HepG2 (cell line): ENCODE data around the gene TRANK1. TPM values are rescaled to one million over a fixed set of nuclear protein-coding genes. Genes with fewer than 3 reads are reported as not detected.

ENCODE experiments used
- ATAC-seq: fragments of 200-7000 bp; cut with Tn5 transposase; 3 replicates; pipeline ENCODE4 v1.9.1; 2020; ENCODE audit warnings: mild to moderate bottlenecking, moderate library complexity
- BruUV-seq: library from RNA; stranded (reverse); fragments of 400-500 nt; replicated peaks from 2 replicates; lab custom pipeline; 2021; lab: Mats Ljungman, UMichigan
- CTCF ChIA-PET: fragments of 300-600 bp; formaldehyde crosslinking; extraction: SDS; loops from one replicate; lab custom pipeline; 2021; ENCODE audit warnings: low total read pairs, inconsistent platforms, low intra/inter-chr PET ratio; lab: Yijun Ruan, JAX
- POLR2A ChIA-PET: fragments of 350-600 bp; sonication (Branson Sonifier 250); formaldehyde crosslinking; loops from one replicate; lab custom pipeline; 2020; ENCODE audit warnings: antibody characterized with exemption, inconsistent platforms; lab: Yijun Ruan, JAX
- DNase-seq: peaks from one replicate; pipeline ENCODE4 v3.0.0-alpha.2; 2015; ENCODE audit warnings: low spot score
- FAIRE-seq: peaks from 3 replicates; lab custom pipeline; 2011; peaks lifted over from hg19 to GRCh38; lab: Jason Lieb, UNC
- H2AFZ ChIP-seq: one replicate; pipeline ENCODE4 v1.6.1; 2011; ENCODE audit warnings: low read length, inconsistent platforms
- H3K27ac ChIP-seq: fragments of 300-600 bp; 3 replicates; pipeline ENCODE4 v1.8.0; 2011; ENCODE audit warnings: mixed run types, mild to moderate bottlenecking, mixed read lengths, low read length, inconsistent platforms; ENCODE audit not compliant: insufficient read depth; ENCODE audit errors: extremely low read length
- H3K27me3 ChIP-seq, 2 experiments: fragments of 200-600 bp in 1 of 2; 2 replicates in 1 of 2; 3 replicates in 1 of 2; pipeline versions ENCODE4 v1.6.0 to v1.8.0; 2011; ENCODE audit warnings: low read length in 2 of 2, mild to moderate bottlenecking in 2 of 2, moderate library complexity in 2 of 2, inconsistent platforms in 1 of 2; ENCODE audit not compliant: insufficient read depth in 2 of 2, control insufficient read depth in 1 of 2
- H3K36me3 ChIP-seq, 2 experiments: fragments of 200-600 bp in 1 of 2; replicated peaks in 1 of 2; 2 replicates in 1 of 2; 3 replicates in 1 of 2; pipeline versions ENCODE4 v1.5.1 to v1.8.0; 2011; ENCODE audit warnings: low read length in 2 of 2, inconsistent platforms in 1 of 2; ENCODE audit not compliant: insufficient read depth in 2 of 2, control insufficient read depth in 1 of 2
- H3K4me1 ChIP-seq: 2 replicates; pipeline ENCODE4 v1.5.1; 2012; ENCODE audit warnings: low read length, inconsistent platforms; ENCODE audit not compliant: insufficient read depth
- H3K4me2 ChIP-seq: 2 replicates; pipeline ENCODE4 v1.6.0; 2011; ENCODE audit warnings: low read depth, low read length, inconsistent platforms
- H3K4me3 ChIP-seq, 3 experiments: fragments of 200-600 bp in 1 of 3; sonication (generic), shearing (Covaris generic) in 1 of 3; replicated peaks in 1 of 3; 2 replicates each; pipeline ENCODE4 v1.5.1; 2011 to 2016; ENCODE audit warnings: low read length in 3 of 3, inconsistent platforms in 2 of 3, low read depth in 2 of 3, mild to moderate bottlenecking in 2 of 3, control low read depth in 1 of 3, mixed read lengths in 1 of 3; ENCODE audit not compliant: insufficient read depth in 1 of 3
- H3K79me2 ChIP-seq: one replicate; pipeline ENCODE4 v1.6.1; 2011; ENCODE audit warnings: low read length, inconsistent platforms; ENCODE audit not compliant: insufficient read depth
- H3K9ac ChIP-seq: 2 replicates; pipeline ENCODE4 v1.6.0; 2011; ENCODE audit warnings: mild to moderate bottlenecking, low read depth, low read length, inconsistent platforms; ENCODE audit not compliant: insufficient read depth
- H3K9me3 ChIP-seq: 2 replicates; pipeline ENCODE4 v1.5.1; 2012; ENCODE audit warnings: mild to moderate bottlenecking, low read length
- H4K20me1 ChIP-seq: 2 replicates; pipeline ENCODE4 v1.6.0; 2011; ENCODE audit warnings: inconsistent platforms, mild to moderate bottlenecking, low read length, moderate library complexity; ENCODE audit not compliant: insufficient read depth
- BORCS8-MEF2B ChIP-seq: sonication (generic); formaldehyde crosslinking; IDR thresholded peaks from 2 replicates; pipeline ENCODE4 v1.8.0; 2022; ENCODE audit warnings: mild to moderate bottlenecking, missing genetic modification reagents
- EZH2 ChIP-seq: conservative IDR thresholded peaks from 2 replicates; pipeline ENCODE4 v1.6.1; 2012; ENCODE audit warnings: mild to moderate bottlenecking, low read depth, low read length, moderate library complexity
- FOXO1 ChIP-seq: sonication (generic); formaldehyde crosslinking; IDR thresholded peaks from 2 replicates; pipeline ENCODE4 v1.4.0; 2020; ENCODE audit warnings: missing genetic modification reagents
- HIC2 ChIP-seq: sonication (generic); formaldehyde crosslinking; IDR thresholded peaks from 2 replicates; pipeline ENCODE4 v1.9.0; 2022; ENCODE audit warnings: low read depth, missing genetic modification reagents
- HOXA7 ChIP-seq: sonication (generic); formaldehyde crosslinking; IDR thresholded peaks from 2 replicates; pipeline ENCODE4 v1.8.1; 2022; ENCODE audit warnings: mild to moderate bottlenecking, missing genetic modification reagents, moderate library complexity
- ISL2 ChIP-seq: sonication (generic); formaldehyde crosslinking; IDR thresholded peaks from 2 replicates; pipeline ENCODE4 v1.5.0; 2020; ENCODE audit warnings: missing genetic modification reagents
- NFIC ChIP-seq: IDR thresholded peaks from 2 replicates; pipeline ENCODE4 v1.6.1; 2012; ENCODE audit warnings: mild to moderate bottlenecking, low read length, inconsistent platforms
- NFKB2 ChIP-seq: sonication (generic); formaldehyde crosslinking; IDR thresholded peaks from 2 replicates; pipeline ENCODE4 v1.4.0; 2020; ENCODE audit warnings: missing genetic modification reagents, borderline replicate concordance
- SRY ChIP-seq: sonication (generic); formaldehyde crosslinking; IDR thresholded peaks from 2 replicates; pipeline ENCODE4 v1.8.0; 2022; ENCODE audit warnings: mild to moderate bottlenecking, missing genetic modification reagents
- SSRP1 ChIP-seq: IDR thresholded peaks from 2 replicates; pipeline ENCODE4 v1.6.1; 2016; ENCODE audit warnings: control low read depth
- UBTF ChIP-seq: sonication (generic); formaldehyde crosslinking; IDR thresholded peaks from 2 replicates; pipeline ENCODE4 v1.4.0; 2020; ENCODE audit warnings: mild to moderate bottlenecking, missing genetic modification reagents
- ZBTB42 ChIP-seq: sonication (generic); formaldehyde crosslinking; IDR thresholded peaks from 2 replicates; pipeline ENCODE4 v1.5.0; 2020; ENCODE audit warnings: mild to moderate bottlenecking, missing genetic modification reagents
- ZFP41 ChIP-seq: sonication (generic); formaldehyde crosslinking; IDR thresholded peaks from 2 replicates; pipeline ENCODE4 v1.4.0; 2020; ENCODE audit warnings: mild to moderate bottlenecking, missing genetic modification reagents, borderline replicate concordance
- ZNF256 ChIP-seq: sonication (generic); formaldehyde crosslinking; conservative IDR thresholded peaks from 2 replicates; pipeline ENCODE4 v1.4.0; 2020; ENCODE audit warnings: missing genetic modification reagents
- ZNF260 ChIP-seq: sonication (generic); formaldehyde crosslinking; IDR thresholded peaks from 2 replicates; pipeline ENCODE4 v1.4.0; 2020; ENCODE audit warnings: missing genetic modification reagents, low read depth, mild to moderate bottlenecking, borderline replicate concordance
- ZNF563 ChIP-seq: sonication (generic); formaldehyde crosslinking; IDR thresholded peaks from 2 replicates; pipeline ENCODE4 v1.8.0; 2022; ENCODE audit warnings: mild to moderate bottlenecking, moderate library complexity, missing genetic modification reagents
- WGBS: methylation state at CpG from one replicate; pipeline ENCODE4 v1.1.6; 2017; ENCODE audit warnings: low lambda C conversion rate; 5-methylcytosine and 5-hydroxymethylcytosine counted together
- in situ Hi-C: cut with HindIII; loops from 2 replicates; pipeline ENCODE4 v1.10.0; 2017; ENCODE audit warnings: low pct_unique_long_range_greater_than_20kb; ENCODE audit not compliant: extremely low pct_ligation_motif_present
- intact Hi-C: fragments of 100-400 bp; cut with micrococcal nuclease; formaldehyde crosslinking; loops from one replicate; pipeline ENCODE4 v1.10.0; 2022; ENCODE audit not compliant: unreplicated experiment
- polyA plus RNA-seq, 8 experiments: library from polyadenylated mRNA; depleted of rRNA in 3 of 8; stranded (reverse) in 7 of 8; unstranded in 1 of 8; fragments of >200 nt; fragmentation: Illumina TruSeq in 4 of 8; extraction: Trizol in 4 of 8; gene quantifications; 2 replicates each; pipeline versions ENCODE4 v1.2.1 to v1.2.3, GENCODE V29; 2011 to 2016; ENCODE audit warnings: low read depth in 4 of 8, missing spikeins in 1 of 8, mixed read lengths in 1 of 8; ENCODE audit not compliant: insufficient read depth in 1 of 8
- total RNA-seq, 5 experiments: library from RNA; depleted of rRNA; stranded (reverse); fragments of >200 nt; fragmentation: Illumina TruSeq; extraction: Trizol; gene quantifications; 2 replicates each; pipeline ENCODE4 v1.2.3, GENCODE V29; 2016; ENCODE audit warnings: low read depth in 1 of 5

TRANK1 gene
- total and polyA plus RNA-seq, 2 of the 13 experiments (the other 11 are each of a cell fraction or from before 2014, with no cell fraction given) = 0.13 to 0.32 TPM

GRCh38 chr3:36875397-36875796 is 69.5 kb downstream of the TRANK1 start:
- CTCF ChIA-PET = no interaction called here
- Histone ChIP-seq H3K9me3 (no peaks in the 10 kb centered on the region), H3K4me2 (no peak overlapping the region), H3K4me3 (no peak overlapping the region), H3K27me3 (peaks cover 0 to 1% of the 10 kb centered on the region in 2 experiments; a peak in 1 of 5 replicates), H2AFZ (no peak overlapping the region), H4K20me1 (no peaks in the 10 kb centered on the region), H3K9ac (no peak overlapping the region), H3K79me2 (no peaks in the 10 kb centered on the region), H3K27ac (no peak overlapping the region), H3K36me3 (no peaks in the 10 kb centered on the region), H3K4me1 (no peaks in the 10 kb centered on the region)
- 37% methylated on average over 3 of the region's 3 CpGs for WGBS
- intact Hi-C loops (no loop called here), in situ Hi-C loops (no loop called here)
- POLR2A ChIA-PET = no interaction called here
- FAIRE-seq (no peak), DNase-seq (no peak), ATAC-seq (no peak)
- BruUV-seq = no TSS peak
- TF ChIP-seq ISL2 (no peak), SRY (CRISPR knock-in tag) (no peak), NFIC (no peak), HOXA7 (no peak), ZNF256 (CRISPR knock-in tag) (no peak), ZNF260 (CRISPR knock-in tag) (no peak), ZFP41 (CRISPR knock-in tag) (no peak), HIC2 (CRISPR knock-in tag) (no peak)

GRCh38 chr3:36874424-36874823 is 70.4 kb downstream of the TRANK1 start:
- Histone ChIP-seq H3K27me3 (peaks cover 0 to 1% of the 10 kb centered on the region in 2 experiments; a peak in 1 of 5 replicates), H3K9me3 (no peaks in the 10 kb centered on the region), H3K4me3 (no peak overlapping the region), H3K27ac (no peak overlapping the region), H3K4me2 (no peak overlapping the region), H4K20me1 (no peaks in the 10 kb centered on the region), H3K36me3 (no peaks in the 10 kb centered on the region), H3K79me2 (no peaks in the 10 kb centered on the region), H3K4me1 (no peaks in the 10 kb centered on the region), H2AFZ (no peak overlapping the region), H3K9ac (no peak overlapping the region)
- no TSS peak for BruUV-seq
- ChIA-PET CTCF (no interaction called here), POLR2A (no interaction called here)
- in situ Hi-C loops (no loop called here), intact Hi-C loops (no loop called here)
- no peak for FAIRE-seq
- 67% methylated on average over 2 of the region's 2 CpGs for WGBS
- no peak for ATAC-seq
- no peak for DNase-seq
- TF ChIP-seq FOXO1 (CRISPR knock-in tag) = no peak
- TF ChIP-seq ZBTB42 = no peak
- TF ChIP-seq ZNF563 = no peak
- no peak for TF ChIP-seq UBTF
- no peak for TF ChIP-seq SSRP1 (CRISPR knock-in tag)
- no peak for TF ChIP-seq BORCS8-MEF2B
- TF ChIP-seq EZH2 = no peak
- TF ChIP-seq NFKB2 (CRISPR knock-in tag) = no peak
